HS-27A (cell line): Measurements from ENCODE around the gene GIPC3.

Source experiments
- DNase-seq: peaks from one replicate; pipeline ENCODE4 v3.0.0-alpha.2; 2012; ENCODE audit warnings: low read depth, missing footprints

Gene GIPC3

GRCh38 chr19:3605361-3605760, 20.1 kb downstream of the GIPC3 start:
- DNase-seq = no peak

DNA sequence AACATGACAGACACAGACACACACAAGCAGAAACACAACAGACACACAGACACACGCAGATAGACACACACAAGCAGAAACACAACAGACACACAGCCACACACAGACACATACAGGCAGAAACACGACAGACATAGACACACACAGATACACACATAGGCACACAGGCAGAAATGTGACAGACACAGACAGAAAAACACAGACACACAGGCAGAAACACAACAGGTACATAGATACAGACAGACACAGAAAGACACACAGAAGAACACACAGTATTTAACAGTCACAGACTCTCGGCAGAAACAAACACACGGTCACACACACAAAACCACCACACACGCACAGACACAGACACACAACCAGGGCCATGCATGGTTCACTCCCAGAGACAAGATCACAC, 20.5 kb downstream of the GIPC3 start:
- no peak for DNase-seq

DNA sequence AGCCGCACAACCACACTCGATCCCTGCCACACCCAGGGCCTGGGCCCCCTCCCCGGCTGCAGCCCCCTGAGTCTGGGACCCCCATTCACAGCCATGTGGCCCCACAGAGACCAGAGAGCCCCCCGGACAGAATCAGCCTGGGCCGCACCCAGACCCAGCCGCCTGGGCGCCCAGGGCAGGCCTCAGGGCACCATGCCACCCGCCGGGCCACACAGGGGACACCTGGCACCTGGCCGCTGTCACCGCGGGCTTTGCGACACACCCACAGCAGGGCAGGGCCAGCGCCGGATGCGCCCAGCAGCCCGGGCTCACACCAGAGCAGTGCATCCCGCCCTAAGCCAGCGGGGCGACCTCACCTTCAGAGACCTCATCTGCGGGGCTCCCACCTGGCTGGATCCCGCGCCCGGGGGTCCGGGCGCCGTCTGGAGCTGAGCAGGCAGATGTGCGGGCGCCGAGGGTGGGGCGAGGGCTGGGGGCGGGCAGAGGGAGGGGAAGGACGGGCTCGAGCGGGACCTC, 21.0 kb downstream of the GIPC3 start:
- no peak for DNase-seq

- no peak for DNase-seq
These were observed 21.5 kb downstream of the GIPC3 start, which contains the start of gene TBXA2R for GRCh38 chr19:3606690-3607289. TBXA2R (minus strand) TSS chr19:3606875; CDS start chr19:3600634, 6,241 bp downstream.

GRCh38 chr19:3607303-3608078, 22.2 kb downstream of the GIPC3 start:
- no peak for DNase-seq

DNA sequence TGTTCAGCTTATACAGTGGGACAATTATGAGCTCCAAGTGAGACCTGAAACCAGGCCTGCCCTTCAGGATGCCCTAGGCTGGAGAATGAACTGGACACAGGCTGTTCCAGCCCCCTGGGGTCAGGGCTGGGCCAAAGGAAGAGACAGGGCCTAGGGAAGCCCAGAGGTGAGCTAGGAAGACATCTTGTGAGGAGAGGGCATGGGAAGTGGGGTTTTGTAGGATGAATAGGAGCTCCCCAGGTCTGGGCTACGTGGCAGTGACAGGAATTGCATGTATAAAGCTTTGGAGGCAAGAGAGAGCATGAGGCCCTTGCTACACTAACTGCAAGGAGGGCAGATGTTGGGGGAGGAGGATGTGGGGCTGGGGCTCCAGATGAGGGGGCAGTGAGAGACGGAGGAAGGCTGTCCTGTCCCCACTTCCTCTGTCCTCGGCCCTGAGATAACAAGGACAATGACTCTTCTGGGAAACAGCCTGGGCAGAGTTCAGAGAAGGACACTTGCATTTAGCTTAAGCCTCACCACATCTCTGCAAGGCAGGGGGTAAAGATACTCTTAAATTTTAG, 22.9 kb downstream of the GIPC3 start:
- DNase-seq = no peak

DNA sequence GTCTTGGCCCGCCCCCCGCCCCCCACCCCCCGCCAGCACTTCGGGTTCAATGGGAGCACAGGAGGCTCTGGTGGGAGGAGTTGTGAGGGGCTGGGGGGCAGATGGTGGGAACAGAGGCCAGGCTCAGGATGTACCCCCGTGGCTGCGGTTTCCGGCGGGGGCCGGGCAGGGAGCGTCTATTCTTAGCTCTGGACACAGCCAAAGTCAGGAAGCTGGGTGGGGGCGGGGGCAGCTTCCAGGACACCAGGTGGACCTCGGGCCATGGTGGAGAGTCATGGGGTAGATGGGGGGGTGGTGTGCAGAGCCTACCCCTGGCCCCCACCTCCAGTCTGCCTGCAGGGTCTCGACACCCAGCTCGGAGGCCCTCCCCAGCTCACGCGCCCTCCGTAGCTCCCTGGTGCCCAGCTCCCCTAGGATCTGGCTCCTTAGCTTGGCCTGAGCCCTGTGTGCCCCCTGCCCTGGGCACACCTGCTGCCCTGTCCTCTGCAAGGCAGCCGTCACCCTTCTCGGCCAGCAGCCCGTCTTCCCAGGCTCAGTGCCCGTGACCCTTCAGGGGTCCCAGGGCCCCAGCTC, 23.6 kb downstream of the GIPC3 start:
- DNase-seq = no peak

- no peak for DNase-seq
These were observed 24.8 kb downstream of the GIPC3 start for GRCh38 chr19:3609779-3610719.

DNA sequence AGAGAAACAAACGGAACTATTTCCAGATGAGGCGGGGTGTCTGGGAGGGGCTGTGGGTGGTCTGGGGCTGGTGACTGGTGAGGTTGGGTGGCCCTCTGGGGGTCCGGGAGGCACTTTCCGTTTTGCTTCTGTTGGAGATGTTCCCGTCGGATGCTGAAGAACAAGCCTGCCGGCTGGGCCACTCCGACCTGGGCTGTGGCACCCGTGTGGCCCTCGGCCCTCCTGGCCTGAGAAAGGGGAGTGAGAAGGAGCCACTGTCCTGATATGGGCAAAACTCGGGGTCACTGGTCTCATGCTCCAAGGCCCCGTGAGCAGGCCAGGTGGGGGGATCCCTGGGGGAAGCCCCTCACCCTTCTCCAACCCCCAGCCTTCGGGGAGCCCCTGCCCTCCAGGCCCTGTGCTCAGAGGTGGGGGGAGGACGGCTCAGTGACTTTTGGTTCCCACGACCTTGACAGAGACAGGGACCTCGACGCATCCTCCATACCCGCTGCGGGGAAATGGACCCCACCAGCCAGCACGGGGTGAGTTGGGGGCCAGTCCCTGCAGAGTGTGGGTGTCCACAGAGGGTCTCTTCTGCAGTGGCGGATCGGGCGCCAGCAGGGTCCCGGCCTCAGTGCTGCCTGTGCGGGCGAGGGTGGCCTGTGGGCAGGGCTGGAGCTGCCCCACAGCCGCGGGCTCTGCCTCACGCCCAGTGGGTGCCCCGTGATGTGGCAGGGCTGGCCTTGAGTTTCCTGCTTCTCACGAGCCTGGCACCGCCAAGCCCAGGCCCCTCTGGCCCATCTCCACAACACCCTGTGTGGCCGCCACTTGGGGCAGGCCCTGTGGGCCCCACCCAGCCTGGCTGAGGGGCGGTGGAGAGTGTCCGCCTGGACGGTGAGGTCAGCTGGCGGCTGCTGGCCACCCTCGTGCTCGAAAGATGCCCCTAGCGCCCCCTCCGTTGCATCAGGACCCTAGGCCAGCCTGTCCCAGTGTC, 25.8 kb downstream of the GIPC3 start:
- DNase-seq = no peak

DNA sequence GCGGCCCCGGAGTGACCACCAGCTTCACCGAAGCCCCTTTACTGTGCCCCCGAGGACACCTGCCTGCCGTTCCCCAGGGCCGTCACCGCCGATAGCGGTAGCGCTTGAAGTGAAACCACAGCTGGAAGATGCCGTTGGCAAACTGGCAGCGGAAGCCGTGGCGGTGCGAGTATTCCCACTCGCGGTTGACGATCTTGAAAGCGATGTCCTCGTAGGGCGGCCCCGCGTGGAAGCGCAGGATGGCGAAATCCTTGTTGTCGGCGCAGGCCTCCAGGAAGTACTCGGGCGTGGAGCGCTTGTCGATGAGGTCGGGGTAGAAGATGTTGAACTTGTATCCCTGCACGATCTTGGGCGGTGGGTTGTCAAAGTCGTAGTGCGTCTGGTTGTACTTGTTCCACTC, 26.6 kb downstream of the GIPC3 start:
- no peak for DNase-seq

DNA sequence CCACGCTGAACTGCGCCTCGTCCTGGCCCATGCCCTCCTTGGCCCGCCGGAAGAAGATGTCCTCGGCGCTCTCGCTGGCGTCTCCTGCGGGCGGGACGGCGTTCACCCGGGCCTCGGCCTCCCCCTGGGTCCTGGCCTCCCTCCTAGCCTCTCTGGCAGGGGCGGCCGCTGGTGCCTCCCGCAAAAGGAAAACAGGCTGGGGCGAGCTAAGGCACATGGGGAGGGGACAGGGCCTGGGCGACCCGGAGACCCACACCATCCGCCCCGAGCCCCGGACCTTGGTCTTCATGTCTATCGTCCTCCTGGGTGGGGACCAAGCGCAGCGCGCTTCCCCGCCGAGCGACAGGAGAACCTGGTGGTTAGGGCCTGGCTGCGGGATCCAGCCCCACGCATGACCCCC, 27.1 kb downstream of the GIPC3 start:
- DNase-seq = no peak

DNA sequence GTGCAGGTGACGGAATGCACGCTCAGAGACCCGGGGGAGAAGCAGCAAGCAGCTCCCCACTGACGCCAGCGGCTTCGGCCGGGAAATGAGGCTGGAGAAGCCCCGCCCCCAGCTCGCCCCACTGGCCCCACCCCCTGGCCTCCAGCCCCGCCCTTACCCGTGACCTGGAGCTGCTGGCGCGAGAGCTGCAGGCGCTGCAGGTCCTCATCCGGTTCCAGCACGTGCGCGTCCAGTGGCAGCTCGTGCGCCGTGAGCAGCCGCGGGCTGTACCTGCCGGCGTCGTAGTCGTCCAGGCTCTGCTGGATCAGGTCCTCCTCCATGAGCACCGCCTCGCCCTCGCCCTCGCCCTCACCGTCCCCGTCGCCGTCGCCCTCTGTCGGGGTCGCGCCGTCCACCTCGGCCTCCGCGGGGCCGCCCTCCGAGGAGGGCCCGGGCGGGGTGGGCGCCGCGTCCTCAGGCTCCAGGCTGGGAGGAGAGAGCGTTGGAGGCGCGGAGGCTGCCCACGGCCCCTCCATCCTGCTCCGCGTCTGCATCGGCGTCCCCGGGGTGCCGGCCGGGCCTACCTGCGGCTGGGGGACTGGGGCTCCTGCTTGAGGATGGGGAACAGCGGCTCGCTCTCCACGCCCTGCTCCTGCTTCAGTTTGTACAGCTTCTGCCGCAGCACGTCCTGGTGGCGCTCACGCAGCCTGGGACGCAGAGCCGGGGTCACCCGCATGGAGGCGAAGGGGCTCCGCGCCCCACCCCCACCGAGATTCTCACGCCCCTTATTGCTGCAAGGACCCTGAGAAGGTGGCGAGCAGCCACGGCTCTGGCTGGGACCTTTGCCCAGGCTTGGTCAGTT, 27.8 kb downstream of the GIPC3 start:
- no peak for DNase-seq

DNA sequence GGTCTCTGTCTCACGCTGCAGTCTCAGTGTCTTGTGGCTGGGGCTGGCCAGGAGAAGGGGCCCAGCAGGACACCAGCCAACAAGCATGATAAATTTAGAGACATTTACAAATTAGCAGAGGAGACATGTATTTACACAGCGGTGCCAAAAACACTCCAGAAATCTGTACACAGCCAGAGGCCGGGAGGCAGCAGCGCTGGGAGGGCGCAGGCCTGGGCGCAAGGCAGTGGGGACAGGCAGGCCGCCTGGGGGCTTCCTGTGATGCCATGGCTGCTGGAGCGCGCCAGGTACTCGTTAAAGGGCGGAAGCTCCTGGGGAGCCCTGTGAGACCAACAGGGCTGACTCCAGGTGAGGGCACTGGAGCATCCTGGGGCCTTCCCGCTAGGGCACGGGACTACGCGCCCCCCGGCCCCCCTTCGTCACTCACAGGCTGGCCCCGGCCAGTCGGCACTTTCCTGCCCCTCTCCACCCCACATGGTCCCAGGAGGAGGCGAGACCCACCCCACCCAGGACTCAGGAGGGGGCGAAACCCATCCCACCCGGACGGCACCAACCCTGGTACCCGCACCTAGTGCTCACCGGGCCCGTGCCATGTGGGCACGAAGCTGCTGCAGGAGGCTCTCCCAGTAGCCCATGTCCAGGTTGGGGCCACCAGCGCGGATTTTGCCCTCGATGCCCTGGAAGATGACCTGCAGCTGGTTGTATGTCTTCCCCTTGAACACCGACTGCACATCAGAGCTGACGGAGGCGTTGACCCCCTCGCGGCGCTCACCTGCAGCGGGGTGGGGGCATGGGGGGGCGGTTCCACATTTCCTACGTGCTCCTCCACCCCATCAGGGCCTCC, 28.8 kb downstream of the GIPC3 start:
- no peak for DNase-seq

- DNase-seq = no peak
These were observed 29.7 kb downstream of the GIPC3 start for GRCh38 chr19:3614858-3615505.

DNA sequence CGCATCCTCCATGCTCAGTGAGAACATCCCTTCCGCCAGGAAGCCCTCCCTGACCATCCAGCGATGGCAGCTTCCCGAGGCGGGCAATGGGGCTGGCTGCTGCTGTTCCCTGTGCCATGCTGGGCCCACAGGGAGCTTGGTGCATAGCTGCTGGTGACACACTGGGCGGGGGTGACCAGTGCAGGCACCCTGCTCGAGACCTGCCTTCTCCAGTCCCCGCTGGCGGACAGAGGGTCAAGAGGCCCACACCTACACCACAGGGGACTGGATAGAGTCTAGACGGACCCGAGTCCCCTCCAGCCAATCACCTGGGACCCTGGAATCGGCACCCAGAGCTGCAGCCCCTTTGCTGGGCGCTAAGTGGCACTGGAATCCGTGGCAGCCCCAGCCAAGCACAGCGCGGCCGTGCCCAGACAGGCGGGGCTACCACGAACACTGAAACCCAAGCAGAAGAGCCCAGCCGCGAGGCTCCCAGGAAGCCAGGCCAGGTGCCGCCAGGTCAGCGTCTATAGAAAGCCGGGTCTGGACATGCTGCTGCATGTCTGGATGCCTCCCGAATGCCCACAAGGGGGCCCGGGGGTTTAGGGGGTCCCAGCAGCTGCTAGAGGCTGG, 30.4 kb downstream of the GIPC3 start:
- DNase-seq = no peak

DNA sequence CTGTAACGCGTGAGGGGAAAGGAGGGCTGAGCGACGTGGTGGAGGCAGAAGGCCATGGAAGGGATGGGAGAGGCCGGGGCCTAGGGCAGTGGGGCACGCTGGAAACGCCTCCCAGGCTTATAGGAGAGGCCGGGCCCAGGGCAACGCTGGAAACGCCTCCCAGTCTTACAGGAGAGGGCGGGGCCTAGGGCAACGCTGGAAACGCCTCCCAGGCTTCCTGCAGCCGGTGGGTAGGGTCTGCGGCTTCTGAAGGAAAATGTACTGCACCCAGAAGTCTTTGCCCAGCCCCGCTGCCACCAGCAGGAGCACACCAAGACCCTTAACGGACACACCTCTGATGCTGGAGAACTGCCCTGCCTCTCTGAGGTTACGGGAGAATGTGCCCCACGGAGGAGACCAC, 32.2 kb downstream of the GIPC3 start:
- no peak for DNase-seq

GRCh38 chr19:3618144-3618810, 33.0 kb downstream of the GIPC3 start:
- DNase-seq = no peak
